Muscle layer of duodenum (tissue), 2 donors: Measurements from ENCODE around the gene CYSTM1.

Experiments used
- H3K27ac ChIP-seq: one replicate; pipeline ENCODE4 v1.7.0; 2013; ENCODE audit warnings: mild to moderate bottlenecking, low read length
- H3K27me3 ChIP-seq: one replicate; pipeline ENCODE4 v1.7.0; 2013; ENCODE audit warnings: low read depth, mild to moderate bottlenecking, control low read depth, low read length
- H3K36me3 ChIP-seq, 2 donors: one replicate each; pipeline ENCODE4 v1.7.0; 2013; ENCODE audit warnings: low read length in 2 of 2, control low read depth in 1 of 2, mild to moderate bottlenecking in 1 of 2; ENCODE audit not compliant: insufficient read depth in 2 of 2, control insufficient read depth in 1 of 2
- H3K4me1 ChIP-seq, 2 donors: one replicate each; pipeline ENCODE4 v1.7.0; 2013; ENCODE audit warnings: low read length in 2 of 2, mild to moderate bottlenecking in 2 of 2, control low read depth in 1 of 2, moderate library complexity in 1 of 2; ENCODE audit not compliant: insufficient read depth in 2 of 2, control insufficient read depth in 1 of 2
- H3K4me3 ChIP-seq, 2 donors: one replicate each; pipeline ENCODE4 v1.7.0; 2013; ENCODE audit warnings: low read length in 2 of 2, low read depth in 1 of 2, mild to moderate bottlenecking in 1 of 2
- H3K9me3 ChIP-seq, 2 donors: one replicate each; pipeline ENCODE4 v1.7.0; 2013; ENCODE audit warnings: low read length in 2 of 2, control low read depth in 1 of 2, mild to moderate bottlenecking in 1 of 2; ENCODE audit not compliant: control insufficient read depth in 1 of 2
- donor health status: healthy.

Gene CYSTM1

GRCh38 chr5:140140435-140140834, 34.6 kb upstream of the CYSTM1 start:
- H3K4me1 ChIP-seq: peaks cover 3 to 18% of the 10 kb centered on the region in 2 donors
- no peak overlapping the region for H3K27ac ChIP-seq
- H3K4me3 ChIP-seq: no peak overlapping the region
- no peaks in the 10 kb centered on the region for H3K9me3 ChIP-seq
- no peaks in the 10 kb centered on the region for H3K27me3 ChIP-seq
- H3K36me3 ChIP-seq: no peaks in the 10 kb centered on the region

DNA sequence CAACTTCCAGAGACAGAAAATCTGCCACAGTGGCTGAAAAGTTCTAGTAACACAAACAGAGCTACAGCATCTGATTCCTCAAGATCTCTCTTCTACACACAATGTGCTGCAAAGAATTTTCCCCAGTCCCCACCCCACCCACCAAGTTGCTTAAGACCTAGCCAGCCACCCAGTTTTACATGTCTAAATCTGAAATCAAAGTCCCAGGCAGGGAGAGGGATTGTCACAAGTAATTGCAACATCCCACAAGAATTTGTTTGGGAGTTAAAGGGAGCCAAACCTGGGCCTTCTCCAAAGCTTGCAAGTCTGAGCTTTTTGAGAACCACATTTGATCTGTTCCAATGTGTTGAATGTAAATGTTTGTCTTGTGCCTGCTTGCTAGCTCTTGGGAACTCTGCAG, 33.7 kb upstream of the CYSTM1 start:
- peaks cover 5 to 21% of the 10 kb centered on the region in 2 donors for H3K4me1 ChIP-seq
- H3K27ac ChIP-seq: no peak overlapping the region
- no peaks in the 10 kb centered on the region for H3K36me3 ChIP-seq
- no peaks in the 10 kb centered on the region for H3K9me3 ChIP-seq
- H3K27me3 ChIP-seq: no peaks in the 10 kb centered on the region
- H3K4me3 ChIP-seq: no peak overlapping the region

GRCh38 chr5:140142246-140142645, 32.7 kb upstream of the CYSTM1 start:
- no peaks in the 10 kb centered on the region for H3K36me3 ChIP-seq
- no peaks in the 10 kb centered on the region for H3K9me3 ChIP-seq
- H3K27me3 ChIP-seq: no peaks in the 10 kb centered on the region
- peaks cover 5 to 21% of the 10 kb centered on the region in 2 donors for H3K4me1 ChIP-seq
- H3K4me3 ChIP-seq: no peak overlapping the region
- H3K27ac ChIP-seq: no peak overlapping the region

DNA sequence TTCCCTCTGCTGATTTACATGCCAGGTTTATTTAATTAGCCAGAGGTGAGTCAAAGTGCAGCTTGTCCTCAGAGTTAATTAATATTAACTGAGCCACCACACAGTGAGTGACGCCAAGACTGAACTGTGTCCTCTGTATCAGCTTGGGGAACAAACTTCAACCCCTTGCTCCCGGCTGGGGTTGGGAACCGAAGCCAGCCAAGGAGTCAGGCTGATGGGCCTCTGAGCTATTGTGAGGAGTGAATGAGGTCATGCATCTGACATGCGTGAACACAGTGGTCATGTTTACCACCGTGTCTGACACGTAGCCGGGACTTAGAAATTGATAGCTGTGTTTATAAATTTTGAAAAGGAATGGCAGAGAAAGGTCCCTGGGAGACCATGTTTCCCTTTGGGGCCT, 32.1 kb upstream of the CYSTM1 start:
- no peaks in the 10 kb centered on the region for H3K9me3 ChIP-seq
- peaks cover 5 to 21% of the 10 kb centered on the region in 2 donors for H3K4me1 ChIP-seq
- H3K27me3 ChIP-seq: no peaks in the 10 kb centered on the region
- no peaks in the 10 kb centered on the region for H3K36me3 ChIP-seq
- H3K4me3 ChIP-seq: no peak overlapping the region
- H3K27ac ChIP-seq: no peak overlapping the region

DNA sequence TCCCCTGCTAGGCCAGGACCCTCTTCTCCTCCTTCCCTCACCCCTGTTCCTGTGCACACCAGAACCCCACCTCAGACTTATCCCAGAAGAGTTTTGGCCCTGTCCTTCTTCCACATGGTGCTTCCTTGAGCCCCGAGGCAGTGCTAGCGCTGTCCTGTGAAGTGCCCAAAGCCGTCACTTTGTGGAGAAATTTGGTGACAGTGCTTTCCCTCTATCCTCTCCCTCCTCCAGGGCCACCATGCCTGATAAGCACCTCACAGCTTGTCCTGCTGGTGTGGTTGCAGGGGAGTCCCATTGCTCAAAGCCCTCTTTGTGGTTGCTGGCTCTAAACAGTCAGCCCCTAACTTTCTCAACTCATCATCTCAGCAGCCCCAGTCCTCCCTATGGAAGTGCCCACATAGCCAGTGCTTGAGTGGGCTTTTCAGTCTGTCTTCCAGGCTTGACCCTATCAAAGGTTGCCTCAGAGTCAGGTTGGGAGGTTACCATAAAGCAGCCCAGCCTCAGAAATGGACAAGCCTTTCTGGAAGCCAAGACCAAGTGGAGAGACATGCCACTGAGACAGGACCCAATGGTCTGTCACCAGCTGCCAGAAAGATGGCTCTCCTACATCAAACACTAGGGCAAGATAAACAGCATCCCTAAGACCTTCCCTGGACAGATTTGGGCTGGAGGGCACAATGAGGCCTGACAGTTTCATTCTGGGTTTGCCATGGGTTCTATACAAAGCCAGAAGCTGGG, 31.3 kb upstream of the CYSTM1 start:
- H3K4me3 ChIP-seq: no peak overlapping the region
- no peaks in the 10 kb centered on the region for H3K27me3 ChIP-seq
- H3K27ac ChIP-seq: no peak overlapping the region
- no peaks in the 10 kb centered on the region for H3K36me3 ChIP-seq
- no peaks in the 10 kb centered on the region for H3K9me3 ChIP-seq
- H3K4me1 ChIP-seq: peaks cover 5 to 21% of the 10 kb centered on the region in 2 donors

GRCh38 chr5:140145256-140145655, 29.7 kb upstream of the CYSTM1 start:
- peak overlapping the region in 1 of 2 donors; percentile 63 for H3K4me3 ChIP-seq

DNA sequence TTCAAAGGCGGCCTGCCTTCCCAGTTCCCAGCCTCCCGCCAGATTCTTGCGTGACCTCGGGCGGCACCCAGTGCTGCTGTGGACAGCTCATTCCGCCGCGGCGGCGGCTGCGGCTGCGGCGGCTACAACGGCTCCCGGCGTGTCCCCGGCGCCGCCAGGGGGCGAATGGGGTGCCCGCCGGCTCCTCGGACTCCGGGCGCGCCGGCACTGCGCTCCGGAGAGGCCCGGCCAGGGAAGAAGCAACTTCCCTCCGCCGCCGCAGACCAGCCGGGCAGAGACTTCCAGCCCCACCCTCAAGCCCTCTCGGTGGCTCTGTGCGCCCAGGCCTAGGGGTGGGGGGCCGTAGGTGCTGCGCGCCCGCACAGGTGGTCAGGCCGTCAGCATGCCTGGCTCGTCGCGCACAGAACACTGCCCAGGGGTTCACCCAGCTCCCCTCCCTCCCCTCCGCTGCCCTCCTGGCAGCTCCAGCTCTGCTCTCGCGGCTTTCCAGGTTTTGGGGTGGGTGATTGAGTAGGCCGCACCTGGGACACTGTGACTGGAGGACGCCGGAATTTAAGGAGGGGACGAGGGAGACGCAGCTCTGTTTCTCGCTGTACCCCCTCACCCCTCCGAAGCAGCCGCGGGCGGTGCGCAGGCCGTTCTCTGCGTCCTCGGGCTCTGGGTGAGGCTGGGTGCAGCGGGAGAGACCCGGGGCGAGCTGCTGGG, 29.0 kb upstream of the CYSTM1 start:
- Histone ChIP-seq H3K36me3 (no peaks in the 10 kb centered on the region), H3K27me3 (no peaks in the 10 kb centered on the region), H3K9me3 (no peaks in the 10 kb centered on the region), H3K27ac (no peak overlapping the region), H3K4me3 (peak overlapping the region in 1 of 2 donors; percentile 63), H3K4me1 (peaks cover 5 to 14% of the 10 kb centered on the region in 2 donors)

More at GRCh38 chr5:140145256-140145655, 29.7 kb upstream of the CYSTM1 start:
- Histone ChIP-seq H3K4me1 (peaks cover 5 to 21% of the 10 kb centered on the region in 2 donors), H3K27me3 (no peaks in the 10 kb centered on the region), H3K27ac (no peak overlapping the region), H3K36me3 (no peaks in the 10 kb centered on the region), H3K9me3 (no peaks in the 10 kb centered on the region)

DNA sequence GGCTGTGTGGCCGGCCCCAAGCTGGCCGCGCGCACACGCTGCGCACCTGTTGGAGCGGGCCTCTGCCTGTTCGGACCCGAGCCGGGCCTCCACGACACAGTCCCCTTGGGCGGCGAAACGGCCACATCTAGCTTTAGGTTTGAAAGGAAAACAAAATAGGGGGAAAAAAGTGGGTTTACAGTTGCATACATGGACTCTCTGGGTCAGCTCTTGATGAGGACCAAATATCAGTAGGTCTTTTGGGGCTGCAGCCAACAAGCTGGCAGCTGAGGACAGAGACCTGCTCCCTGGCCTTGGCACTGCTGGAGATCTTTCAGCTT, 28.5 kb upstream of the CYSTM1 start:
- H3K4me3 ChIP-seq: peak overlapping the region in 1 of 2 donors; percentile 63

GRCh38 chr5:140147460-140147859, 27.5 kb upstream of the CYSTM1 start:
- peaks cover 5 to 12% of the 10 kb centered on the region in 2 donors for H3K4me1 ChIP-seq

More for the DNA sequence above, 28.5 kb upstream of the CYSTM1 start:
- H3K4me1 ChIP-seq: peaks cover 5 to 12% of the 10 kb centered on the region in 2 donors
- H3K27ac ChIP-seq: no peak overlapping the region
- H3K9me3 ChIP-seq: no peaks in the 10 kb centered on the region
- H3K27me3 ChIP-seq: no peaks in the 10 kb centered on the region
- no peaks in the 10 kb centered on the region for H3K36me3 ChIP-seq

DNA sequence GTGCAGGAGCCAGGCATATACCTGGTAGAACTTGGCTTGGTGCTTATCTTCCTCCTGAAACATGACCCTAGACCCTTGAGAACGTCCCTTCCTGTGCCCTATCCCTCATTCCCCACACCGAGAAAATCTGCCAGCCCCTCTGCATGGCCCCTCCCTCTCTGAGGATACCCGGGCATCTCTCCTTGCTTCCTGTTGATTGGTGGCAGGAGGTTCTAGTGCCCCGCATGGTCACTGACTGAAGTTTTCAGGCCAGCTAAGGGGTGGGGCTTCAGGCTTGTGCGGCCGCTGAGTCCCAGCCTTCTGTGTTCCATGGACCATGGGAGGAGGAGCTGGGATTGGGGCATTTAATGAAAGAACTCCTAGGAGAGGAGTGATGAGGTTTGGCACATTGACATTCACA, 26.5 kb upstream of the CYSTM1 start:
- H3K36me3 ChIP-seq: no peaks in the 10 kb centered on the region
- no peaks in the 10 kb centered on the region for H3K9me3 ChIP-seq
- no peak overlapping the region for H3K27ac ChIP-seq
- peaks cover 5 to 19% of the 10 kb centered on the region in 2 donors for H3K4me1 ChIP-seq
- no peaks in the 10 kb centered on the region for H3K27me3 ChIP-seq
- H3K4me3 ChIP-seq: no peak overlapping the region

More at GRCh38 chr5:140147460-140147859, 27.5 kb upstream of the CYSTM1 start:
- Histone ChIP-seq H3K9me3 (no peaks in the 10 kb centered on the region), H3K4me3 (no peak overlapping the region), H3K27ac (no peak overlapping the region), H3K27me3 (no peaks in the 10 kb centered on the region), H3K36me3 (no peaks in the 10 kb centered on the region)

DNA sequence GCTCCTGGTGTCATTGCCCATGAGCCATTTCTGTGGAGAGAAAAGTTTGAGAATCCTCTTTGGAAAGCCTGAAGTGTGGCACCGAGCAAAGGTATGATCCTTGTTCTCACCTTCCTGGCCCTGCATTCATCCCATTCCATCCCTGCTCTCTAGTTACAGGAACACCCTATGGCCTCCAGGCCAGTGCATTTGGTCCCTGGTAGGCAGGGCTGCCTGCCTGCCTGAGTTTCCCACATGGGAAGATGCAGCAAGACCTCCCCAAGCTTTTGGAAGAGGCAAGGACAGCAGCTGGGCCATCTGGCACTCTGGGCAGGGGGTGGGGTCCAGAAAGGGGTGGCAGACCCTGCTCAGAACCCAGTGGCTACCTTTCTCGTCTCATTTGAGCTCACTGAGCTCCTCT, 24.8 kb upstream of the CYSTM1 start:
- H3K27me3 ChIP-seq: no peaks in the 10 kb centered on the region
- no peaks in the 10 kb centered on the region for H3K9me3 ChIP-seq
- H3K4me1 ChIP-seq: peaks cover 4 to 25% of the 10 kb centered on the region in 2 donors
- no peak overlapping the region for H3K27ac ChIP-seq
- no peaks in the 10 kb centered on the region for H3K36me3 ChIP-seq
- H3K4me3 ChIP-seq: no peak overlapping the region
